ENCODE measurements around the gene SH3GLB2.

DNA sequence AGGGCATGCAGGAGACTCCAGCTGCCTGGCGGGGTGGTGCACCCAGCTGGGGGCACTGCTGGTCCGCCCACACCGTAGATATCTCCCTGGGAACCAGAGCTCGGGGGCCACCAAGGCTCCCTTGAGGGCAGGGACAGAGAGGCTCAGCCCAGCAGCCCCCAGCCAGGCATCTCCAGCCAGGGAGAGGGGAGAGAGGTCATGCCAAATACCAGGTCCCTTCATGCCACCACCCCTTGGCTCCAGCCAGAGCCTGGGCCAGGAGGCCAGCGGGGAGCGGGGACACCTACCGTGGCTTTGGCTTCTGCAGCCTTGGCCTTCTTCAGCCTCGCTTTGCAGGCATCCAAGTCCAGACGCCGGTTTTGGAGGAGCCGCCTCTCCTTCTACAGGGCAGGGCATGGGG, 14.0 kb downstream of the SH3GLB2 start:
- no peak for TF ChIP-seq EZH2phosphoT487 (IDR thresholded peaks at IDR 0.05; ENCODE audit: insufficient read depth, low read depth)
- TF ChIP-seq EZH2 (IDR thresholded peaks at IDR 0.05; ENCODE audit: insufficient read depth, poor library complexity, severe bottlenecking), result no peak

All from GM23248 (cell line).